Retina (tissue), 1 donor: ENCODE results near the gene PDZD4.

Experiments used
- DNase-seq: peaks from one replicate; pipeline ENCODE4 v3.0.0-alpha.2; 2016

PDZD4 gene

DNA sequence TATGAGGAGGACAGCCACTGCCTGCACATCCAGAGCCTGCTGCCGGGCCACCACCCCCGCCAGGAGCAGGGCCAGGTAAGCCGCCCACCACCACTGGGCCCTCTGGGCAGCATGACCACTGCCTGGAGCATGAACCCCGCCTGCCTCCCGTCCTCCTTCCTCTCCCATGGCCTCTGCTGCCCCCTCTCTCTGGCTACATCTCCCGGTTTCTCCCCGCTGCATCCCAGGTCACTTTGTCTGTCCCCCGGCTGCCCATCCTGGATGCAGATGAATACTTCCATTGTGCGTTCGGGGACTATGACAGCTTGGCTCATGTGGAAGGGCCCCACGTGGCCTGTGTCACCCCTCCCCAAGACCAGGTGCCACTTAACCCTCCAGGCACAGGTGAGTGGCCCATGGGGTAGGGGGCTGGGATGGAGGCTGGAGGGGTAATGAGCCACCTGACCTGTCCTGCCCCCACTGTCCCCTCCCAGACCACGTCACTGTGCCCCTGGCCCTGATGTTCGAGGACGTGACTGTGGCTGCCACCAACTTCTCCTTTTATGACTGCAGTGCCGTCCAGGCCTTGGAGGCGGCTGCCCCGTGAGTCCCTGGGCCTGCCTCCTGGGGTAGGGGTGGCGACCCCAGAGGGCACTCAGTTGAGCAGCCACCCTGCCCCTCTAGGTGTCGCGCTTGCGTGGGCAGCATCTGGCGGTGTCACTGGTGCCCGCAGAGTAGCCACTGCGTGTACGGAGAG, 60.3 kb downstream of the PDZD4 start:
- no peak for DNase-seq

DNA sequence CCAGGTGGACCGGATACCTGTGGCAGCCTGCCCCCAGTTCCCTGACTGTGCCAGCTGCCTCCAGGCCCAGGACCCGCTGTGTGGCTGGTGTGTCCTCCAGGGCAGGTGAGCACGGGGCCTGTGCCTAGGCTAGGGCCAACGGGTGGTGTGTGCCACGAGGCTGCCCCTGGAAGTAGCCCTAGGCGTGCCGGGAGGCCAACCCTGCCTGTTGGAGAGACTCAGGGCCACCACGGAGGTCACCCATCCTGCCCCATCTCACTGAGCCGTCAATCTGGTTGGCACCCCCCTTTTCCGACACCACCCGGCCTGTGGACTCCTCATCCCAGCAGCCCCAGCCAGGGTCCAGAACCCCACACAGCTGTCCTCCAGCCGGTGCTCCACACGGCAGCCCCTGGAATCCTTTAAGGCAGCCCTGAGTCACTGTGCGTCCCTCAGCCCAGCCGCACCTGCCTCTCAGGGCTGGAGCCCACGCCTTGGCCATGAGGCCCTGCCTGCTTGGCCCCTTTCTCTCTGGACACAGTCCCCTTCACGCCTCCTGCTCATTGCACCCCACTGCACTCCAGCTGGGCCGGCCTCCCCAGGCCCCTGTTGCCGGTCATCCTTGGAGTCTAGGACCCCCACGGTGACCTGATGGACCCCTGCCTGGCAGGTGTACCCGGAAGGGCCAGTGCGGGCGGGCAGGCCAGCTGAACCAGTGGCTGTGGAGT, 61.0 kb downstream of the PDZD4 start:
- DNase-seq, result no peak

DNA sequence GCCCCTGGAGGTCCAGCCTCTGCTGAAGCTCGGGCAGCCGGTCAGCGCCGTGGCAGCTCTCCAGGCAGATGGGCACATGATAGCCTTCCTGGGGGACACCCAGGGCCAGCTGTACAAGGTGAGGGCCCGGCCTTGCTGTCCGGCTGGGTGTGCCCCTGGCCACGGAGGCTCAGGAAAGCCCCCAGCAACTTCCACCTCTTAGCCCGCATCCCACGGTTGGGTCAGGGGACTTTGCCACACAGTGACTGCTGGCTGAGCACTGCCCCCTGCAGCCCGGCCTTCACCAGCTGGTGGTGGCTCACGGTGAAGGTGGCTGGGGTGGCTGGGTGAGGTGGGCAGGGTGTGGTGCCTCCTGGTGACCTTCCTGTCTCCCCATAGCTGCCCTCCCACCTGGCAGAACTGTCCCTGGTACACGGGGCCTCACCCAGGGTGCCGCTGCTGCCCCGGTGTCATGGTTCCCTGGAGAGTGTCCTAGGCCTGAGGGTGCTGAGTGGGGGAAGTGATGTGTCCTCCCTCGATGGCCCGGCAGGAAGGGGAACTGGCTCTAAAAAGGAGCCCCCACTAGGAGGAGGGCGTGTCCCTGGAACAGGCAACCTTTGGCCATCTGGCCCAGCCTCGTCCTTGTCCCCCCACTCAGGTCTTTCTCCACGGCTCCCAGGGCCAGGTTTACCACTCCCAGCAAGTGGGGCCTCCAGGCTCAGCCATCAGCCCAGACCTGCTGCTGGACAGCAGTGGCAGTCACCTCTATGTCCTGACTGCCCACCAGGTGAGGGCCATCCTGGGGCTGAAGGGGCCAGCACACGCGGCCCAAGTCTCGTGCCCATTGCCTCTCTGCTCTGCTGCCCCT, 61.8 kb downstream of the PDZD4 start:
- DNase-seq, result no peak

DNA sequence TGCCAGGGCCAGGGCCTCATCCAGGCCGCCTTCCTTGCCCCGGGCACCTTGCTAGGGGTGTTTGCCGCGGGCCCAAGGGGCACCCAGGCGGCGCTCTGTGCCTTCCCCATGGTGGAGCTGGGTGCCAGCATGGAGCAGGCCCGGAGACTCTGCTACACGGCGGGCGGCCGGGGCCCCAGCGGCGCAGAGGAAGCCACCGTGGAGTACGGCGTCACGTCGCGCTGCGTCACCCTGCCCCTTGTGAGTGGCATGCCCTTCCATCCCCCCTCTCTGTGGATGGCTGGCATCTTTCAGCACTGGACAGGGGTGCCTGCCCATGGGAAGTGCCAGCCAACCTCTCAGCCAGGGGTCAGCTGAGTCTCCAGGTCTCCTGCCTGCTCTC, 62.7 kb downstream of the PDZD4 start:
- no peak for DNase-seq

DNA sequence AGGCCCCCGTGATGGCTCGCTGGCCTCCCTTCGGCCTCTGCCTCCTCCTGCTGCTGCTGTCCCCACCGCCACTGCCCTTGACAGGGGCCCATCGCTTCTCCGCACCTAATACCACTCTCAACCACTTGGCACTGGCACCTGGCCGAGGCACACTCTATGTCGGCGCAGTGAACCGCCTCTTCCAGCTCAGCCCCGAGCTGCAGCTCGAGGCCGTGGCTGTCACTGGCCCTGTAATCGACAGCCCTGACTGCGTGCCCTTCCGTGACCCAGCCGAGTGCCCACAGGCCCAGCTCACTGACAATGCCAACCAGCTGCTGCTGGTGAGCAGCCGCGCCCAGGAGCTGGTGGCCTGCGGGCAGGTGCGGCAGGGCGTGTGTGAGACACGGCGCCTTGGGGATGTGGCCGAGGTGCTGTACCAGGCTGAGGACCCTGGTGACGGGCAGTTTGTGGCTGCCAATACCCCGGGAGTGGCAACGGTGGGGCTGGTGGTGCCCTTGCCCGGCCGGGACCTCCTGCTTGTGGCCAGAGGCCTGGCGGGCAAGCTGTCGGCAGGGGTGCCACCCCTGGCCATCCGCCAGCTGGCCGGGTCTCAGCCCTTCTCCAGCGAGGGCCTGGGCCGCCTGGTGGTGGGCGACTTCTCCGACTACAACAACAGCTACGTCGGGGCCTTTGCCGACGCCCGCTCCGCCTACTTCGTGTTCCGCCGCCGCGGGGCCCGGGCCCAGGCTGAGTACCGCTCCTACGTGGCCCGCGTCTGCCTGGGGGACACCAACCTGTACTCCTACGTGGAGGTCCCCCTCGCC, 63.3 kb downstream of the PDZD4 start:
- DNase-seq, result no peak

DNA sequence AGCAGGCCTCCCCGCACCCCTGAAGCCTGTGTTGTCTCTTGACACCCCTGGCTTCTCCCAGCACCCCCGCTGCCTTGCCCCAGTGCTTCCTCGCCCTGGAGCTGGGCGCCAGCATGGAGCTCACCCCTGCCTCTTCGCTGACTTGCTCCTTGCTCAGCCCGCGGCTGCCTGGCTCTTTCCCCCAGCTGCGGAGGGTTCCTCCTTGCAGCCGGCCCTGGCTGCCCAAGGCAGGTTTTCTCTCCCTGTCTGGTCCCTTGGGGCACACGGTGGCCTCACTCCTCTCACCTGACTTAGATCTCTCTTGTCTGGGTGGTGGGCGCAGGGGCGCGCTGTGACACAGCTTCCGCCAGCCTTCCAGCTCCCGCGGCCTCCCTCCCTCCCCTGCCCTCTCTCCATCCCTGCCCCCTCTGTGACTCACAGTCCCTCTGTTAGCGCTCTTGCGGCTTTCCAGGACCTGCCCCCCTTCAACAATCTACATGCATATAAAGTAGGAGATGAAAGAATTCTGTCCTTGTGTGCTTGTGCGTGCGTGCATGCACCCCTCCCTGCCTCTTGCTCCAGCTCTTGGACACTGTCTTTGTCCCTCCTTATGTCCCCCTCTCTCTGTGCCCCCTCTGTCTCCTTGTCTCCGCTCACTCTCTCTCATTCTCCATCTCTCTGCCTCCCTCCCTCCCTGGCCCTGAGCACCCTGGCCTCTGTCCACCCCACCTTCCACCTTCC, 64.1 kb downstream of the PDZD4 start:
- DNase-seq, result peak; percentile 57

DNA sequence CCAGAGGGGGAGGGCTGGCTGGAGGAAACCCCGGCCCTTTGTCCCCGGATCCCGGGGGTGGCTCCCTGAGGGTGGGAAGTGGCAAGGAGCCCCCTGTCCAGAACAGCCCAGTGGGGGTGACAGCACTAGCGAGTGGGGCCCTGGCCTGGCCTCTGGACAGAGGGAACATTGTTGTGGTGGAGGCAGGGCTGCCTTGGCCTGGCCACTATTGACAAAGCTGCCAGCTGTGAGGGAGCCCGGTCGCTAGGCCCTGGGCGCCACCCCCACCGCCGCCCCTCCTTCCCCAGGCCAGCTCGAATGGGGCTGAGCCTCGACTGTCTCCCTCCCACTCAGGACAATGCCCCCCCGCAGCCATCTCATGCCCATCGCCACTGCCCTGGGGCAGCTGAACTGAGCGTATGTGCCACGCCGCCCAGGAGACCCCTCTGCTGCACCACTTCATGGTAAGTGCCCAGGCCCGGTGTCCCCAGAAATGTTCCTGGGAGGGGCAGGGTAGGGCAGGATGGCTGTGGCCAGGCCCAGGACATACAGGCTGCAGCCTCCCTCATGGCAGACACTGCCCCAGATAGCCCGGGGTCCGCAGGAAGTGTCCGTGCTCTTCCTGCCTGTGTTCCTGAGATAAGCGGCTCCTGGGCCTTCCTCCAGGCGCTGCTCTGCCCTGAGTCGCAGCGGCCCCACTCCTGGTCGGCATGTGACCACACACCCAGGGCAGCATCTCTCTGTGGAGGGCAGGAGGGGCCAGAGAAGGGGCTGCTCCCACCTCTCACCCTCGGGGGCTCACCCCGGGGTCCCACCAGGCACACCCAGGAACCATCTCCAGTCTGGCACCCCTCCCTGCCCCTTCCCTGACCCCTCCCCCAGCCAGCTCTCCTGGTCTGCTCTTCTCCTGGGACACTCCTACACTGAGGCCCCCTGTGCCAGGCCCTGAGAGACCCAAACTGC, 64.9 kb downstream of the PDZD4 start:
- no peak for DNase-seq

DNA sequence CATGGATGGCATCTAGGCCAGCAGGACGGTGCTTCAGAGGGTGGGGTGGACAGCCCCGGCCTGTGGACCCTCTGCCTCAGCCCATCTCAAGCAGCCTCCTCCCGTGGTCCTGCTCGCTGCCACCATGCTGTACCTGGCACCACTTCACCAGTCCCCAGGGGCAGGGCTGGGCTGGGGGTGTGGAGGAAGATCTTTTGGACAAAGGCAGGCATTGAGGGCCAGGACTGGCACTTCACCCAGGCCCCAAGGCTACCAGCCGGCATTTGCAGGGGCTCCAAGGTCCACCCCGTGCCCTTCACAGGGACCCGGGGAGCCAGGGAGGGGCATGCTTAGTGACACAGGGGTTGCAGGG, 65.6 kb downstream of the PDZD4 start:
- no peak for DNase-seq

DNA sequence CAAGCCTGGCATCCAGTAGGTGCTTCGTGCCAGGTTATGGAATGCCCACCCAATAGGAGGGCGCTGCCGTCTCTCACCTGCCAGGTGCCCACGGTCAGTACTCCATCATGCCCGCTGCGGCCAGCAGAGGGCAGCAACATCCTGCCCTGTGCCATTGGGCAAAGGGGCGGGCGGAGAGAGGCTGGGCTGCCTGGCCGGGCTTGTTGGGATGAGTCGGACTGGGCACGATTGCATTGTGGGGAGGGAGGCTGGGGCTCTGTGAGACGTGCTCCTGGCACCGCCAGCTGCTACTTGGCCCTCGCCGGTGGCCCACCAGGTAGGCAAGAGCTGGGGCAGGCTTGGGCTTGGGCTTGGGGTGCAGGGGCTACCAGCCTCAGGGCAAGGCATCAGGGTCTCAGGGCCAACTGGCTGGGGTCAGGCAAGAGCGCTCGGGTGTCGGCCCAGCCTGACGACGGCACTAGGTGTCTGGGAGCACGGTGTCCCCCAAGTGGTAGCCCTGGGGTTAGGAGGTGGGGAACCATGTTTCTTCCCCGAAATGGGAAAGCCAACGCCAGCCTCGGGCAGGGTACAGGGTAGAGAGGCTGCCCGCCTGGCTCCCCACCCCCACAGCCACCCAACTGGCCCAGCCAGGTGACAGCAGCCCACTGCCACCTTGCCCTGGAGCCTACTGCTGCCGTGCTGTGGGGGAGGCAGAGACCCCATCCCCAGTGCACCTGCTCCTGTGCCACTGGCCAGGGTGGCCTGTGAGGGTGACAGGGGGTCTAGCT, 66.2 kb downstream of the PDZD4 start, which contains the start of gene PLXNB3:
TSS of gene PLXNB3 (plus strand) at position 261 of the 767 bp plus-strand sequence. CDS start 1,287 bp downstream, outside the sequence.
- peak; percentile 75 for DNase-seq

DNA sequence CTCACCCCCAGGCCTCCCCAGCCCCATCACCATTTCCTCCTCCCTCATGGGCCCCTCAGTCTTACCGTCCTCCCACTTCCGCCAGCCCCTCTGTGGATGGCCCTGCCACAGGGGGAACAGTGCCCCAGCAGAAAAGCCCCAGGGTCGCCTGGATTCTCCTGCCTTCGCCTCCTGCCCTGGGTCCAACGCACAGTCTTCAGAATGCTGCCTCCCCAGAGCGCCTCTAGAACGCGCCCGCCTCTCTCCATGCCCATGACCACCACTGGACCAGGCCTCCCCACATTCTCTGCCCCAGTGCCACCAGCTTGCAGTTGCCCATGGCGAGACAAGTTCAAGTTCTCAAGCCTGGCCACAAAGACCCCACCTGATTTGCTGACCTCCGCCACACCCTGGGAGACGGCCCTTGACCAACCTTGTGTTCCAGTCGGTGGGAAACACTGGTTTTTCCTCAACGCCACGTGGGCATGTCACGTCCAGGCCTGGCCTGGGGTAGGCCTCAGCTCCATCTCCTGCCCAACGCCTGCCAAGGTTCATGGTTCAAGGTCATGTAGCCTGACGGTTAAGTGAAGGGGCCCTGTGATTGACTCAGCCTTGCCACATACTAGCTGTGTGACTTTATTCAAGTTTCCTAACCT, 66.9 kb downstream of the PDZD4 start:
- no peak for DNase-seq

DNA sequence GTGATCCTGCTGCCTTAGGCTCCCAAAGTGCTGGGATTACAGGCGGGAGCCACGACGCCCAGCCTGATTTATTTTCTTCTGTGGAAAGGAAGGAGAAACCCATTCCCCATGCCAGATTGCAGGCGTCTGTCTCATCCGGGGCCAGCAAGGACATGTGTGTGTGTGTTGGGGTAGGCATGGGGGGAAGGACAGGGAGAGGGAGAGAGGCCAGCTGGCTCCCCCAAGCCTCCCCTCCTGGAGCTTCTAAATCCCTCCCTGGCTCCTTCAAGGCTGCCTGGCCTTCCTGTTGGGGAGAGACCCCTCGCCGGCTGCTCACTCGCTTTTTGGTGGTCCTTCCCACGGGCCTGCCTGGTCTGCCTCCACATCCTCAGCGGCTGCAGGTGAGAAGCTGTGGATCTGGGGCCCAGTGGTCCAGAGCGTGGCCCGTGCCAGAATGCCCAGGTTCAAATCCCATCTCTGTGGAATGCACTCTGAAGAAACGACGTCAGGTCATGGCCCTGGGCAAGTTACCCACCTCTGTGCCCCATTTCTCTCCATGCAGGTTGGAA, 67.6 kb downstream of the PDZD4 start:
- DNase-seq, result no peak

DNA sequence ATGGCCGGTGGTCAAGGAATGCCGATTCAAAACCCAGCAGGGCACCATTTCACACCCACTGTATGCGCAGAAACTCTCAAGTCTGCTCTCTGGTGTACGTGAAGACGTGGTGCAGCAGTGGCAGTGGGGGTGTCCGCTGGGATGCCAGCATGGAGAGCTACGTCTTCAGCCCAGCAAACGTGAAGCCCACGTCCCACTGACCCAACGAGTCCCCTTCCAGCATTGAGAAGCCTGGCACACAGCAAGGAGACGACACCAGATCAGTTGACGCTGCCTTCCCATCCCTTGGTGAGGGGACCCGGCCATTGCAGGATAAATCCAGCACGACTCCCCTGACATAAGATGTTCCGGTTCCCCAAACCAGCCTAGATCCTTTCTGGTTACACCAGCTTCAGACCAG, 68.5 kb downstream of the PDZD4 start:
- no peak for DNase-seq

DNA sequence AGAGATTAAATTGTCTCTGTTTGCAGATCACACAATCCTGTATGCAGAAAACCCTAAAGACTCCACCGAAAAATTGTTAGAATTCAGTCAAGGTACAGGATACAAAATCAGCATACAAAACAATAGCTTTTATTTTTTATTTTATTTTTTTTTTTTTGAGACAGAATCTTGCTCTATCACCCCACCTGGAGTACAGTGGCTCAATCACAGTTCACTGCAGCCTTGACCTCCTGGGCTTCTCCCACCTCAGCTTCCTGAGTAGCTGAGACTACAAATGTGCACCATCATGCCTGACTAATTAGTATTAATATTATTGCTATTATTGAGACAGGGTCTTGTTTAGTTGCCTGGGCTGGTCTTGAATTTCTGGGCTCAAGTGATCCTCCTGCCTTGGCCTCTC, 75.2 kb downstream of the PDZD4 start:
- DNase-seq, result no peak
